ENCODE results near the gene RPS10. TPM values are rescaled to one million over a fixed set of nuclear protein-coding genes. Genes with fewer than 3 reads are reported as not detected.
A peak's percentile ranks its signal among the peaks of the same experiment; 100 is the strongest.

The RPS10 gene
- total and polyA plus RNA-seq, 2 experiments from 2014 or later = 1,755 to 2,175 TPM

DNA sequence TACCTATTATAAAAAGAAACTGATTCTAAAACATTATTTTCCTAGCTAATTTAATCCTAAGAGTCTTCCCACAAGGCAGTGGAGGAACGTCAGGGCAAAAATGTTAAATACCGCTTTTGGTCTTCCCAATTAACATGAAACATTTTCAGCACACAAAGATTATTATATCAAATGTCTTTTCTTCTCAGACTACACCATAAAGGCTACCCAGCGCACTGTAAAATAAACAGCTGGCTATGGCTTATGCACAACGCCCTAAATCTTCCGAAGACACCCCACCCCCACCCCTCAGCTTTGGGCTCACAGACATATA, 34.4 kb downstream of the RPS10 start:
- Mint-ChIP-seq H3K27me3 (ENCODE audit: insufficient read depth, low read depth, poor library complexity) (peaks cover 7% of the 10 kb centered on the region), H3K36me3 (ENCODE audit: low read depth) (peaks cover 4% of the 10 kb centered on the region), H3K4me3 (no peak overlapping the region), H3K27ac (no peak overlapping the region), H3K4me1 (peaks cover 15% of the 10 kb centered on the region), H3K9me3 (peaks cover 11% of the 10 kb centered on the region)
- H4K20me1 ChIP-seq (replicated peaks; ENCODE audit: insufficient read depth) = peaks cover 7% of the 10 kb centered on the region; the same call in 1 of the 2 replicates
- H3F3A ChIP-seq (replicated peaks; ENCODE audit: low read depth) = 0 out of 2 replicates have a peak, but pooled peaks cover 3% of the 10 kb centered on the region
- TF ChIP-seq, protein P1, sequence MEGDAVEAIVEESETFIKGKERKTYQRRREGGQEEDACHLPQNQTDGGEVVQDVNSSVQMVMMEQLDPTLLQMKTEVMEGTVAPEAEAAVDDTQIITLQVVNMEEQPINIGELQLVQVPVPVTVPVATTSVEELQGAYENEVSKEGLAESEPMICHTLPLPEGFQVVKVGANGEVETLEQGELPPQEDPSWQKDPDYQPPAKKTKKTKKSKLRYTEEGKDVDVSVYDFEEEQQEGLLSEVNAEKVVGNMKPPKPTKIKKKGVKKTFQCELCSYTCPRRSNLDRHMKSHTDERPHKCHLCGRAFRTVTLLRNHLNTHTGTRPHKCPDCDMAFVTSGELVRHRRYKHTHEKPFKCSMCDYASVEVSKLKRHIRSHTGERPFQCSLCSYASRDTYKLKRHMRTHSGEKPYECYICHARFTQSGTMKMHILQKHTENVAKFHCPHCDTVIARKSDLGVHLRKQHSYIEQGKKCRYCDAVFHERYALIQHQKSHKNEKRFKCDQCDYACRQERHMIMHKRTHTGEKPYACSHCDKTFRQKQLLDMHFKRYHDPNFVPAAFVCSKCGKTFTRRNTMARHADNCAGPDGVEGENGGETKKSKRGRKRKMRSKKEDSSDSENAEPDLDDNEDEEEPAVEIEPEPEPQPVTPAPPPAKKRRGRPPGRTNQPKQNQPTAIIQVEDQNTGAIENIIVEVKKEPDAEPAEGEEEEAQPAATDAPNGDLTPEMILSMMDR (conservative IDR thresholded peaks at IDR 0.05; ENCODE audit: low read depth in 2 of 2) = no peak
- TF ChIP-seq CREB1 (CRISPR knock-in tag; IDR thresholded peaks at IDR 0.05; ENCODE audit: low read depth) = no peak
- no peak for TF ChIP-seq STAT1 (IDR thresholded peaks at IDR 0.05; ENCODE audit: unreplicated experiment)
- TF ChIP-seq, protein P2, sequence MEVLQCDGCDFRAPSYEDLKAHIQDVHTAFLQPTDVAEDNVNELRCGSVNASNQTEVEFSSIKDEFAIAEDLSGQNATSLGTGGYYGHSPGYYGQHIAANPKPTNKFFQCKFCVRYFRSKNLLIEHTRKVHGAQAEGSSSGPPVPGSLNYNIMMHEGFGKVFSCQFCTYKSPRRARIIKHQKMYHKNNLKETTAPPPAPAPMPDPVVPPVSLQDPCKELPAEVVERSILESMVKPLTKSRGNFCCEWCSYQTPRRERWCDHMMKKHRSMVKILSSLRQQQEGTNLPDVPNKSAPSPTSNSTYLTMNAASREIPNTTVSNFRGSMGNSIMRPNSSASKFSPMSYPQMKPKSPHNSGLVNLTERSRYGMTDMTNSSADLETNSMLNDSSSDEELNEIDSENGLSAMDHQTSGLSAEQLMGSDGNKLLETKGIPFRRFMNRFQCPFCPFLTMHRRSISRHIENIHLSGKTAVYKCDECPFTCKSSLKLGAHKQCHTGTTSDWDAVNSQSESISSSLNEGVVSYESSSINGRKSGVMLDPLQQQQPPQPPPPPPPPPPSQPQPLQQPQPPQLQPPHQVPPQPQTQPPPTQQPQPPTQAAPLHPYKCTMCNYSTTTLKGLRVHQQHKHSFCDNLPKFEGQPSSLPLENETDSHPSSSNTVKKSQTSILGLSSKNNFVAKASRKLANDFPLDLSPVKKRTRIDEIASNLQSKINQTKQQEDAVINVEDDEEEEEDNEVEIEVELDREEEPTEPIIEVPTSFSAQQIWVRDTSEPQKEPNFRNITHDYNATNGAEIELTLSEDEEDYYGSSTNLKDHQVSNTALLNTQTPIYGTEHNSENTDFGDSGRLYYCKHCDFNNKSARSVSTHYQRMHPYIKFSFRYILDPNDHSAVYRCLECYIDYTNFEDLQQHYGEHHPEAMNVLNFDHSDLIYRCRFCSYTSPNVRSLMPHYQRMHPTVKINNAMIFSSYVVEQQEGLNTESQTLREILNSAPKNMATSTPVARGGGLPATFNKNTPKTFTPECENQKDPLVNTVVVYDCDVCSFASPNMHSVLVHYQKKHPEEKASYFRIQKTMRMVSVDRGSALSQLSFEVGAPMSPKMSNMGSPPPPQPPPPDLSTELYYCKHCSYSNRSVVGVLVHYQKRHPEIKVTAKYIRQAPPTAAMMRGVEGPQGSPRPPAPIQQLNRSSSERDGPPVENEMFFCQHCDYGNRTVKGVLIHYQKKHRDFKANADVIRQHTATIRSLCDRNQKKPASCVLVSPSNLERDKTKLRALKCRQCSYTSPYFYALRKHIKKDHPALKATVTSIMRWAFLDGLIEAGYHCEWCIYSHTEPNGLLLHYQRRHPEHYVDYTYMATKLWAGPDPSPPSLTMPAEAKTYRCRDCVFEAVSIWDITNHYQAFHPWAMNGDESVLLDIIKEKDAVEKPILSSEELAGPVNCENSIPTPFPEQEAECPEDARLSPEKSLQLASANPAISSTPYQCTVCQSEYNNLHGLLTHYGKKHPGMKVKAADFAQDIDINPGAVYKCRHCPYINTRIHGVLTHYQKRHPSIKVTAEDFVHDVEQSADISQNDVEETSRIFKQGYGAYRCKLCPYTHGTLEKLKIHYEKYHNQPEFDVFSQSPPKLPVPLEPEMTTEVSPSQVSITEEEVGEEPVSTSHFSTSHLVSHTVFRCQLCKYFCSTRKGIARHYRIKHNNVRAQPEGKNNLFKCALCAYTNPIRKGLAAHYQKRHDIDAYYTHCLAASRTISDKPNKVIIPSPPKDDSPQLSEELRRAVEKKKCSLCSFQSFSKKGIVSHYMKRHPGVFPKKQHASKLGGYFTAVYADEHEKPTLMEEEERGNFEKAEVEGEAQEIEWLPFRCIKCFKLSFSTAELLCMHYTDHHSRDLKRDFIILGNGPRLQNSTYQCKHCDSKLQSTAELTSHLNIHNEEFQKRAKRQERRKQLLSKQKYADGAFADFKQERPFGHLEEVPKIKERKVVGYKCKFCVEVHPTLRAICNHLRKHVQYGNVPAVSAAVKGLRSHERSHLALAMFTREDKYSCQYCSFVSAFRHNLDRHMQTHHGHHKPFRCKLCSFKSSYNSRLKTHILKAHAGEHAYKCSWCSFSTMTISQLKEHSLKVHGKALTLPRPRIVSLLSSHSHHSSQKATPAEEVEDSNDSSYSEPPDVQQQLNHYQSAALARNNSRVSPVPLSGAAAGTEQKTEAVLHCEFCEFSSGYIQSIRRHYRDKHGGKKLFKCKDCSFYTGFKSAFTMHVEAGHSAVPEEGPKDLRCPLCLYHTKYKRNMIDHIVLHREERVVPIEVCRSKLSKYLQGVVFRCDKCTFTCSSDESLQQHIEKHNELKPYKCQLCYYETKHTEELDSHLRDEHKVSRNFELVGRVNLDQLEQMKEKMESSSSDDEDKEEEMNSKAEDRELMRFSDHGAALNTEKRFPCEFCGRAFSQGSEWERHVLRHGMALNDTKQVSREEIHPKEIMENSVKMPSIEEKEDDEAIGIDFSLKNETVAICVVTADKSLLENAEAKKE (CRISPR knock-in tag; IDR thresholded peaks at IDR 0.05) = no peak
- TF ChIP-seq, protein P3, sequence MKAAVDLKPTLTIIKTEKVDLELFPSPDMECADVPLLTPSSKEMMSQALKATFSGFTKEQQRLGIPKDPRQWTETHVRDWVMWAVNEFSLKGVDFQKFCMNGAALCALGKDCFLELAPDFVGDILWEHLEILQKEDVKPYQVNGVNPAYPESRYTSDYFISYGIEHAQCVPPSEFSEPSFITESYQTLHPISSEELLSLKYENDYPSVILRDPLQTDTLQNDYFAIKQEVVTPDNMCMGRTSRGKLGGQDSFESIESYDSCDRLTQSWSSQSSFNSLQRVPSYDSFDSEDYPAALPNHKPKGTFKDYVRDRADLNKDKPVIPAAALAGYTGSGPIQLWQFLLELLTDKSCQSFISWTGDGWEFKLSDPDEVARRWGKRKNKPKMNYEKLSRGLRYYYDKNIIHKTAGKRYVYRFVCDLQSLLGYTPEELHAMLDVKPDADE (IDR thresholded peaks at IDR 0.05) = no peak
- no peak for TF ChIP-seq JUNB (IDR thresholded peaks at IDR 0.05; ENCODE audit: unreplicated experiment)
- TF ChIP-seq, protein P4, sequence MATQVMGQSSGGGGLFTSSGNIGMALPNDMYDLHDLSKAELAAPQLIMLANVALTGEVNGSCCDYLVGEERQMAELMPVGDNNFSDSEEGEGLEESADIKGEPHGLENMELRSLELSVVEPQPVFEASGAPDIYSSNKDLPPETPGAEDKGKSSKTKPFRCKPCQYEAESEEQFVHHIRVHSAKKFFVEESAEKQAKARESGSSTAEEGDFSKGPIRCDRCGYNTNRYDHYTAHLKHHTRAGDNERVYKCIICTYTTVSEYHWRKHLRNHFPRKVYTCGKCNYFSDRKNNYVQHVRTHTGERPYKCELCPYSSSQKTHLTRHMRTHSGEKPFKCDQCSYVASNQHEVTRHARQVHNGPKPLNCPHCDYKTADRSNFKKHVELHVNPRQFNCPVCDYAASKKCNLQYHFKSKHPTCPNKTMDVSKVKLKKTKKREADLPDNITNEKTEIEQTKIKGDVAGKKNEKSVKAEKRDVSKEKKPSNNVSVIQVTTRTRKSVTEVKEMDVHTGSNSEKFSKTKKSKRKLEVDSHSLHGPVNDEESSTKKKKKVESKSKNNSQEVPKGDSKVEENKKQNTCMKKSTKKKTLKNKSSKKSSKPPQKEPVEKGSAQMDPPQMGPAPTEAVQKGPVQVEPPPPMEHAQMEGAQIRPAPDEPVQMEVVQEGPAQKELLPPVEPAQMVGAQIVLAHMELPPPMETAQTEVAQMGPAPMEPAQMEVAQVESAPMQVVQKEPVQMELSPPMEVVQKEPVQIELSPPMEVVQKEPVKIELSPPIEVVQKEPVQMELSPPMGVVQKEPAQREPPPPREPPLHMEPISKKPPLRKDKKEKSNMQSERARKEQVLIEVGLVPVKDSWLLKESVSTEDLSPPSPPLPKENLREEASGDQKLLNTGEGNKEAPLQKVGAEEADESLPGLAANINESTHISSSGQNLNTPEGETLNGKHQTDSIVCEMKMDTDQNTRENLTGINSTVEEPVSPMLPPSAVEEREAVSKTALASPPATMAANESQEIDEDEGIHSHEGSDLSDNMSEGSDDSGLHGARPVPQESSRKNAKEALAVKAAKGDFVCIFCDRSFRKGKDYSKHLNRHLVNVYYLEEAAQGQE (IDR thresholded peaks at IDR 0.05; ENCODE audit: unreplicated experiment) = no peak
- TF ChIP-seq ZNF114 (CRISPR knock-in tag; IDR thresholded peaks at IDR 0.05) = no peak
- TF ChIP-seq NANOG (IDR thresholded peaks at IDR 0.05; ENCODE audit: borderline replicate concordance) = no peak
- TF ChIP-seq ZNF331 (CRISPR knock-in tag; IDR thresholded peaks at IDR 0.05; ENCODE audit: low read depth) = no peak
- TF ChIP-seq POLR2AphosphoS5 (IDR thresholded peaks at IDR 0.05; ENCODE audit: low read depth) = no peak
- no peak for TF ChIP-seq EZH2 (IDR thresholded peaks at IDR 0.05; ENCODE audit: low read depth, unreplicated experiment)
- TF ChIP-seq EZH2phosphoT487 (IDR thresholded peaks at IDR 0.05; ENCODE audit: unreplicated experiment) = no peak
- H2AFZ ChIP-seq = no peak overlapping the region
- peaks cover 14% of the 10 kb centered on the region; the same call in 1 of the 2 replicates for H3K4me1 ChIP-seq (ENCODE audit: insufficient read depth)
- H3K4me3 ChIP-seq = peak overlapping the region; percentile 58
- H3K79me2 ChIP-seq (replicated peaks; ENCODE audit: insufficient read depth) = peaks cover 52% of the 10 kb centered on the region
- no peak for ATAC-seq
- H3K9me2 ChIP-seq (ENCODE audit: insufficient read depth) = no peaks in the 10 kb centered on the region
- no peaks in the 10 kb centered on the region for H3K27me3 ChIP-seq (ENCODE audit: insufficient read depth)
- no peaks in the 10 kb centered on the region; the same call in 1 of the 2 replicates for H3K36me3 ChIP-seq (ENCODE audit: insufficient read depth)
- no peak for DNase-seq (ENCODE audit: low spot score)
- peak overlapping the region; percentile 78; the same call in 1 of the 2 replicates for H3K27ac ChIP-seq (ENCODE audit: low read depth)
- peak overlapping the region; percentile 74 for H3K4me2 ChIP-seq

Measured in GM23338 (cell line).